ENCODE measurements around the gene VDR.

- TF ChIP-seq EZH2phosphoT487 (IDR thresholded peaks at IDR 0.05; ENCODE audit: insufficient read depth, low read depth) (no peak), EZH2 (IDR thresholded peaks at IDR 0.05; ENCODE audit: insufficient read depth, poor library complexity, severe bottlenecking) (no peak)
Observed at GRCh38 chr12:47941475-47941780, 36.6 kb upstream of the VDR start.

Data from GM23248 (cell line).